GM12872 (cell line): ENCODE measurements around the gene ZNF580.

Experiments
- TF ChIP-seq, protein P1 (sequence below): IDR thresholded peaks from 3 replicates; pipeline ENCODE4 v1.5.1; 2011; ENCODE audit warnings: low read depth, mild to moderate bottlenecking, low read length, moderate library complexity; ENCODE audit not compliant: insufficient read depth

ZNF580 gene

DNA sequence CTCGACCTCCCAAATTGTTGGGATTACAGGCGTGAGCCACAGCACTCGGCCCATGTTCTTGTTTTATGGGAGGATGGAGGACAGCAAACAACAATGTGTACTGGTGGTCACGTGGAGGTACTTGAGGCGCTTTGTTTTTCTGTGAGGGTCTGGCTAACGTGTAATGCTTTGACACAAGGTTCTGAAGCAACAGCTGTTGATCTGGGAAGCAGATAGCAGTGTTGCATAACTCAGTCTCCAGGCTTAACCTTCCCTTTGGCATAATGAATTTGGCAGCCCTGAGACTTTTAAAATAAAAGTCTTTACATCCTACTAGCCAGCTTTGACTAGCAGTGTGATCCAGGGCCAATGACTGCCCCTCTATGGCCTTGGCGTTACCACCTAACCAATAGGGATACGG is 6.9 kb upstream of the ZNF580 start:
- TF ChIP-seq, protein P1, sequence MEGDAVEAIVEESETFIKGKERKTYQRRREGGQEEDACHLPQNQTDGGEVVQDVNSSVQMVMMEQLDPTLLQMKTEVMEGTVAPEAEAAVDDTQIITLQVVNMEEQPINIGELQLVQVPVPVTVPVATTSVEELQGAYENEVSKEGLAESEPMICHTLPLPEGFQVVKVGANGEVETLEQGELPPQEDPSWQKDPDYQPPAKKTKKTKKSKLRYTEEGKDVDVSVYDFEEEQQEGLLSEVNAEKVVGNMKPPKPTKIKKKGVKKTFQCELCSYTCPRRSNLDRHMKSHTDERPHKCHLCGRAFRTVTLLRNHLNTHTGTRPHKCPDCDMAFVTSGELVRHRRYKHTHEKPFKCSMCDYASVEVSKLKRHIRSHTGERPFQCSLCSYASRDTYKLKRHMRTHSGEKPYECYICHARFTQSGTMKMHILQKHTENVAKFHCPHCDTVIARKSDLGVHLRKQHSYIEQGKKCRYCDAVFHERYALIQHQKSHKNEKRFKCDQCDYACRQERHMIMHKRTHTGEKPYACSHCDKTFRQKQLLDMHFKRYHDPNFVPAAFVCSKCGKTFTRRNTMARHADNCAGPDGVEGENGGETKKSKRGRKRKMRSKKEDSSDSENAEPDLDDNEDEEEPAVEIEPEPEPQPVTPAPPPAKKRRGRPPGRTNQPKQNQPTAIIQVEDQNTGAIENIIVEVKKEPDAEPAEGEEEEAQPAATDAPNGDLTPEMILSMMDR: no peak

DNA sequence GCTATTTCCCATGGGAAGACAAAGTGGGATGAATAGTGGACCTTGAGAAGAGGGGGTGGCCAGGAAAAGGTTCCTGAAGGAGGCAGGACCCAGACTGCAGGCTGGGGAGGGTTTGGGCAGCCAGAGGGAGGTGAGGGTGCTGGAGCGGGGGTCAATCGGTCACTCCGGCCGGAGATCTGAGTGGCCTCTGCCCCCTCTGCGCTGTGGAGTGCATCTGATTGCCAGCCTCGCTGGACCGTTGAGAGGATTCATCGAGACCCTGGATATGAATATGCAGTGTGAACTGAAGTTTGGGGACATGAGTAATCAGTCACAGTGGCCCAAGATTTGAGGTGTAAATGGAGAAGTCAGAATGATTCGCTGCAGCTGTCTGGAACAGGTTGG is 5.5 kb upstream of the ZNF580 start:
- TF ChIP-seq, protein P1: no peak

DNA sequence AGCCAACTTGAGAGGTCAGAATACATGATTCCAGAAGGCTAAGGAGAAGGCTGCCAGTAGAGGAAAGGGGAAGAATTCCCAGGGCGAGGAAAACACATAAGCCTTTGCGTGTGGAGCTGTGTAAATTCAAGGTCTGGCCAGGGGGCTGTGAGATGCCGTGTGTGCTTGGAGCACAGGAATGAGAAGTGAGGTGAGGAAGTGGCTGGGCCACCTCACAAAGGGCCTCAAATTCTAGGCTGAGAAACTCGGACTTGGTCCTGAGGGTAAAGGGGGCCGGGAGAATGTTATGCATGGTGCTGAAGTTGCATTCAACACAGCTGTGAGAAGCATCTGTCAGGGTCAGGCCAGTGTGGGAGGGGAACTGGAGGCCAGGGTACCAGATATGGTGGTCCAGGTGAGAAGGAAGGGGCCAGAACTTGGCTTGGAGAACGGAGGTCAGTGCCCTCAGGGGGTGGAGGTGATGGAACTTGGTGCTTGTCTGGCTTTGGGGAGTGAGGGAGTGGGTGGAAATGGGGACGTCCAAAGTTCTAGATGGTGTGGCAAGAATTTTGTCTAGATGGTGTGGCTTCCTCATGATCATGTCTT is 4.9 kb upstream of the ZNF580 start:
- TF ChIP-seq, protein P1: no peak

DNA sequence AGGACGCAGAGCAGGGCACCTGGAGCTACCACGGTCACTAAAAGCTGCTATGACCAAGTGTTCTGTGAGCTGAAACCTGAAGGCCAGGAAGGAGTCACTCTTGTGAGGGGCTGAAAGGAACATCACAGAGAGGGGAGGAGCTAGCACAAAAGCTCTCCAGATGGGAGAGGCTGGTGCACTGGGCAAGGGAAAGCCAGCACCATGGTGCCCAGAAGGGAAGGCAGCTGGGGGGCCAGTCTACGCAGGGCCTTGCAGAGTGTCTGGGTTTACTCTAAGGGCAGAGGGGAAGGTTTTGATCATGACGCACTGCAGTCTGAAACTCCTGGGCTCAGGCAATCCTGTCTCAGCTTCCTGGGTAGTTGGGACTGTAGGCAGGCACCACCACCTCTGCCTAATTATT is 4.1 kb upstream of the ZNF580 start:
- TF ChIP-seq, protein P1: no peak

DNA sequence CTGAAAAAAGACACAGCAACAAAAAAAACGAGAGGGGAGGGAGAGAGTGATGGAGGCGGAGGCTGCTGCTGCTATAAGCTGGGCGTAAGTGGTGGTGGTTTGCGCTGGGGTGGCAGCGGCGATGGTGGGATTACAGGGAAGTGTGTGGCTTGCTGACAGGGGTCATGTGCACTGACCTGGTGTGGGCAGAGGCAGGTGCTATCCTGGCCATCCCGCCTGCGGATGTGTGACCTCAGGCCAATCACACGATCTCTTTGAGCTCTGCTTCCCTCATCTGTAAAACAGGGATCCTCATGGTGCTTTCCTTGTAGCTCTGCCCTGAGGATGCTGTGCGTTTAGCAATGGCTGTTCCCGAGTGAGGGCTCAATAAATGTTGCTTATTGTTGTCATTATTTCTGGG is 3.3 kb upstream of the ZNF580 start:
- TF ChIP-seq, protein P1: no peak

DNA sequence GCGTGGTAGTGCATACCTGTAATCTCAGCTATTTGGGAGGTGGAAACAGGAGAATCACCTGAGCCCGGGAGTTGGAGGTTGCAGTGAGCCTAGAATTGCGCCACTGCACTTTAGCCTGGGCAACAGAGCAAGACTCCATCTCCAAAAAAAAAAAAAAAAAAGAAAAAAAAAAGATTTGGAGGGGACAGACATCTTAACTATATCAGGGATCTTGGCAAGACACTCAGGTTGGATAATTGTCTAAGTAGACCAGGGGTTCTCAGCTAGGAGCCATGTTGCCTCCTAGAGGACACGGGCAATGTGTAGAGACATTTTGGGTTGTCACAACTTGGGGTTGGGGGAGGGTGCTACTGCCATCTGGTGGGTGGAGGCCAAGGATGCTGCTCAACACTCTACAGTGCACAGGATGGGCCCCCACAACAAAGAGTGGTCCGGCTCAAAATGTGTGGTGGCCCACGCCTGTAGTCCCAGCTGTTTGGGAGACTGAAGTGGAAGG is 1.9 kb upstream of the ZNF580 start:
- TF ChIP-seq, protein P1: peak; percentile 72

DNA sequence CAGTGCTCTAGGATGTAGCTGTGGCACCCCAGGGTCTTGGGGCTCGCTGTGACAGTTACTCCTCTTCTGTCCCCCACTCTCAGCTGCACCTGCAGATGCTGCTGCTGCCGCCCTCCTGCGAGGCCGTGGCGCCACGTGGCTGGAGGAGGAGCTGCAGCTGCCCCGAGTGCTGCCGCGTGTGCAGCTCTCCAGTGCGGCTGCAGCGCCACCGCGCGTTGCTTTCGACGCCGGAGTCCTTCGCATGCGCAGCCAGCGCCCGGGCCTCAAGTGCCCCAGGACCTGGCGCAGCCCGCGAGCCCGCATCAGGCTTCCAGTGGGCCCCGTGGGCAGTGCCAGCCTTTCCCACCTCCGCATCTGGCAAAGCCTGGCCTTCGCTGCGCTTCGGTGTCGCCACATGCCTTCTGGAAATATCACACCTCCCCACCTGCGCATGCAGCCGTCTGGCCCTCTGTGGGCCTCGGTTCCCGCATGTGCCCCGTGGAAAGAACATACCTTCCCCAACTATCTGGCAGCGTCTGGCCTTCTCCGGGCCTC is 692 bp upstream of the ZNF580 start:
- TF ChIP-seq, protein P1: no peak
